Fibroblast of lung (primary cell): ENCODE measurements around the gene SAMSN1. TPM values are rescaled to one million over a fixed set of nuclear protein-coding genes. Genes with fewer than 3 reads are reported as not detected.

Experiments
- DNase-seq, 2 donors: peaks; one replicate each; pipeline versions ENCODE4 v3.0.0 to v3.0.0-alpha.2; 2010; ENCODE audit warnings: low read depth in 2 of 2
- H2AFZ ChIP-seq: 2 replicates; pipeline ENCODE4 v1.5.1; 2012; ENCODE audit warnings: low read length, control low read depth, inconsistent platforms
- H3K27ac ChIP-seq: 2 replicates; pipeline ENCODE4 v1.5.1; 2011; ENCODE audit warnings: low read length, control low read depth; ENCODE audit not compliant: insufficient read depth
- H3K27me3 ChIP-seq: 2 replicates; pipeline ENCODE4 v1.5.1; 2011; ENCODE audit warnings: mild to moderate bottlenecking, low read length; ENCODE audit not compliant: control insufficient read depth, insufficient read depth
- H3K36me3 ChIP-seq: 2 replicates; pipeline ENCODE4 v1.5.1; 2011; ENCODE audit warnings: low read length; ENCODE audit not compliant: control insufficient read depth, insufficient read depth
- H3K4me1 ChIP-seq: 2 replicates; pipeline ENCODE4 v1.5.1; 2011; ENCODE audit warnings: low read length; ENCODE audit not compliant: control insufficient read depth, insufficient read depth; ENCODE audit errors: extremely low read depth
- H3K4me2 ChIP-seq: 2 replicates; pipeline ENCODE4 v1.5.1; 2011; ENCODE audit warnings: low read length, control low read depth; ENCODE audit not compliant: insufficient read depth; ENCODE audit errors: extremely low read depth
- H3K4me3 ChIP-seq, 4 experiments: fragments of 200-600 bp in 1 of 4; sonication (generic) in 1 of 4; replicated peaks in 1 of 4; 2 replicates each; pipeline ENCODE4 v1.5.1; 2011 to 2016; ENCODE audit warnings: low read length in 4 of 4, low read depth in 3 of 4, mild to moderate bottlenecking in 3 of 4, control low read depth in 2 of 4, inconsistent platforms in 1 of 4, mixed read lengths in 1 of 4; ENCODE audit not compliant: insufficient read depth in 1 of 4; ENCODE audit errors: control extremely low read depth in 1 of 4
- H3K79me2 ChIP-seq: 2 replicates; pipeline ENCODE4 v1.5.1; 2012; ENCODE audit warnings: mild to moderate bottlenecking, low read length, inconsistent platforms; ENCODE audit not compliant: control insufficient read depth, insufficient read depth
- H3K9ac ChIP-seq: 2 replicates; pipeline ENCODE4 v1.5.1; 2011; ENCODE audit warnings: mild to moderate bottlenecking, low read length, control low read depth; ENCODE audit not compliant: insufficient read depth
- H3K9me3 ChIP-seq: 2 replicates; pipeline ENCODE4 v1.5.1; 2012; ENCODE audit warnings: low read depth, low read length; ENCODE audit not compliant: control insufficient read depth, insufficient read depth
- H4K20me1 ChIP-seq: 2 replicates; pipeline ENCODE4 v1.5.1; 2011; ENCODE audit warnings: low read length; ENCODE audit not compliant: control insufficient read depth, insufficient read depth; ENCODE audit errors: extremely low read depth
- EZH2 ChIP-seq: IDR thresholded peaks from 2 replicates; pipeline ENCODE4 v1.5.1; 2012; ENCODE audit warnings: low read length, control low read depth, mild to moderate bottlenecking; ENCODE audit errors: missing control alignments
- polyA plus RNA-seq, 2 donors: library from polyadenylated mRNA; depleted of rRNA in 1 of 2; stranded (reverse) in 1 of 2; unstranded in 1 of 2; fragments of >200 nt; gene quantifications; 2 replicates each; pipeline ENCODE4 v1.2.1, GENCODE V29; 2011 to 2012; ENCODE audit warnings: missing spikeins in 1 of 2
- total RNA-seq: library from RNA; depleted of rRNA; stranded (reverse); fragments of >200 nt; gene quantifications from 2 replicates; pipeline ENCODE4 v1.2.1, GENCODE V29; 2014
- TF ChIP-seq, protein P1 (sequence below), 2 donors: IDR thresholded peaks in 1 of 2; conservative IDR thresholded peaks in 1 of 2; 1 replicate in 1 of 2; 2 replicates in 1 of 2; pipeline ENCODE4 v1.5.1; 2011 to 2012; ENCODE audit warnings: low read length in 2 of 2, control low read depth in 1 of 2, inconsistent platforms in 1 of 2, low read depth in 1 of 2, mild to moderate bottlenecking in 1 of 2

SAMSN1 gene
- total and polyA plus RNA-seq, 2 donors (not counting 1 experiment from before 2014, with no cell fraction given) = not detected

DNA sequence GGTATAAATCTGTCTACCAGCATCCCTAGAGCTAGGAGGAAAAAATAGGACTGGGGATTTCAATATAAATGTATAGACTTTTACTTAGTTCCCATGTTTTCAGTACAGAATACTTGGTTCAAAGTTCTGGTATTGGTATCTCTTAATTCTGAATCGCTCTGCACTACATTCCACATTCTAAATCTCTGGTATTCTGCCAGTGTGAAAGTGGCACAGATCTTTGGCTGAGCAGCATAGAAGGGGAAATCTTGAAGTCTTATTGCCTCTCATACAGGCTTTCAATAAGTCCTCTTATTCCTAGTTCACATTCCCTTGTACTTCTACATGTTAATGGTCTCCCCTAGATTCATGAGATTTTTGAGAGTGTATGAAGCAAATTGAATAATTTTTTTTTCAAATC lies 89.2 kb downstream of the SAMSN1 start:
- Histone ChIP-seq H3K36me3 (no peaks in the 10 kb centered on the region), H2AFZ (no peak overlapping the region), H3K79me2 (no peaks in the 10 kb centered on the region), H3K4me2 (no peak overlapping the region), H3K9ac (no peak overlapping the region), H3K4me3 (no peak overlapping the region), H3K4me1 (no peaks in the 10 kb centered on the region), H3K27me3 (no peaks in the 10 kb centered on the region), H3K27ac (no peak overlapping the region), H3K9me3 (no peaks in the 10 kb centered on the region), H4K20me1 (no peaks in the 10 kb centered on the region)
- DNase-seq = no peak
- TF ChIP-seq, protein P1, sequence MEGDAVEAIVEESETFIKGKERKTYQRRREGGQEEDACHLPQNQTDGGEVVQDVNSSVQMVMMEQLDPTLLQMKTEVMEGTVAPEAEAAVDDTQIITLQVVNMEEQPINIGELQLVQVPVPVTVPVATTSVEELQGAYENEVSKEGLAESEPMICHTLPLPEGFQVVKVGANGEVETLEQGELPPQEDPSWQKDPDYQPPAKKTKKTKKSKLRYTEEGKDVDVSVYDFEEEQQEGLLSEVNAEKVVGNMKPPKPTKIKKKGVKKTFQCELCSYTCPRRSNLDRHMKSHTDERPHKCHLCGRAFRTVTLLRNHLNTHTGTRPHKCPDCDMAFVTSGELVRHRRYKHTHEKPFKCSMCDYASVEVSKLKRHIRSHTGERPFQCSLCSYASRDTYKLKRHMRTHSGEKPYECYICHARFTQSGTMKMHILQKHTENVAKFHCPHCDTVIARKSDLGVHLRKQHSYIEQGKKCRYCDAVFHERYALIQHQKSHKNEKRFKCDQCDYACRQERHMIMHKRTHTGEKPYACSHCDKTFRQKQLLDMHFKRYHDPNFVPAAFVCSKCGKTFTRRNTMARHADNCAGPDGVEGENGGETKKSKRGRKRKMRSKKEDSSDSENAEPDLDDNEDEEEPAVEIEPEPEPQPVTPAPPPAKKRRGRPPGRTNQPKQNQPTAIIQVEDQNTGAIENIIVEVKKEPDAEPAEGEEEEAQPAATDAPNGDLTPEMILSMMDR (conservative IDR thresholded peaks at IDR 0.05 in 1 of 2, IDR thresholded peaks at IDR 0.05 in 1 of 2; ENCODE audit: low read depth in 1 of 2, low read length in 2 of 2) = no peak
- TF ChIP-seq EZH2 = no peak

DNA sequence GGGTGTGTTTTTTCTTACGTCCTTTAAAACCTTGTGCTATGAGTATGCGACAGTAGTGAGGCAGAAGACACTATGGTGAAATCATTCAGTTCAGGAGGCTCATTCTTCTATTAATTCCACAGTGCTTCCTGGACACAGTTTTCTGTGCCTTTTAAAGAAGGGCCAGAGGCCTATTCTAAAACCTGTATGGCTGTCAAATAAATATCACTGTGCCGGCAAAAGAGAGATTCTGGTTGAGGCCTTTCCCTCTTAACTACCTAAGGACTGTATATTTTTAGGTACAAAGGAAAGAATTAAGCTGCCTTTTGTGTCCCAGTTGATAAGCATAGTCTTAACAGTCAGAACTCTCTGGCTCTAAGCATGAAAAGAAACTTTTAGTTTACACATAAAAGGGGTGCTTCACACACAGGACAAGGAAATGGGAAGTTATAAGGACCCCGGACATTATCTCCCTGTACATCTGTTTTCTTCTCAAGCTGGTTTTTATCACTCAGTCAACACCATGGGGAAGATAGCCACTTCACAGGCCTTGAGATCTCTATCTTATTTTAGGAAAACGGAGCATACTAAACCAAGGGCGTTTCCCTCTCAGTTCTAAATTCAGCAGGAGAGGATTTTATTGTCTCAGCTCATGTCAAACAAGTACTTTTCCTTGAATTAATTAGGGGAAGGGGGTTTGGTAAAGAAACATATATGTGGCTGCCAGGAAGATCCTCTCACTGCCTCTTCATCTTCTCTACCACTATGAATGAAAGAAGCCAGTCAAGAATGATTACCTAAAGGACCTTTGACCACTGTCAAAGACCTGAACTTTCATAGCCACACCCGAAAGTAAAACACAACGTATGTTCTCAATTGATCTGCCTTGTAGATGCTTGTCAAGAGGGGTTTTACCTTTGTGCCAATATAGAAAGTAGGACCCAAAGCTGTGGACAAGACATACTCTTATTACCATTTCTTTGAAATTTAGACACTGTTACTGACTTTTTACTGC lies 91.8 kb downstream of the SAMSN1 start:
- Histone ChIP-seq H3K27me3 (no peaks in the 10 kb centered on the region), H2AFZ (no peak overlapping the region), H3K27ac (no peak overlapping the region), H3K36me3 (no peaks in the 10 kb centered on the region), H4K20me1 (no peaks in the 10 kb centered on the region), H3K4me1 (no peaks in the 10 kb centered on the region), H3K79me2 (no peaks in the 10 kb centered on the region), H3K9me3 (no peaks in the 10 kb centered on the region), H3K4me3 (no peak overlapping the region), H3K9ac (no peak overlapping the region), H3K4me2 (no peak overlapping the region)
- DNase-seq = no peak
- TF ChIP-seq, protein P1 (conservative IDR thresholded peaks at IDR 0.05 in 1 of 2, IDR thresholded peaks at IDR 0.05 in 1 of 2; ENCODE audit: low read depth in 1 of 2, low read length in 2 of 2) = no peak
- TF ChIP-seq EZH2 = no peak

DNA sequence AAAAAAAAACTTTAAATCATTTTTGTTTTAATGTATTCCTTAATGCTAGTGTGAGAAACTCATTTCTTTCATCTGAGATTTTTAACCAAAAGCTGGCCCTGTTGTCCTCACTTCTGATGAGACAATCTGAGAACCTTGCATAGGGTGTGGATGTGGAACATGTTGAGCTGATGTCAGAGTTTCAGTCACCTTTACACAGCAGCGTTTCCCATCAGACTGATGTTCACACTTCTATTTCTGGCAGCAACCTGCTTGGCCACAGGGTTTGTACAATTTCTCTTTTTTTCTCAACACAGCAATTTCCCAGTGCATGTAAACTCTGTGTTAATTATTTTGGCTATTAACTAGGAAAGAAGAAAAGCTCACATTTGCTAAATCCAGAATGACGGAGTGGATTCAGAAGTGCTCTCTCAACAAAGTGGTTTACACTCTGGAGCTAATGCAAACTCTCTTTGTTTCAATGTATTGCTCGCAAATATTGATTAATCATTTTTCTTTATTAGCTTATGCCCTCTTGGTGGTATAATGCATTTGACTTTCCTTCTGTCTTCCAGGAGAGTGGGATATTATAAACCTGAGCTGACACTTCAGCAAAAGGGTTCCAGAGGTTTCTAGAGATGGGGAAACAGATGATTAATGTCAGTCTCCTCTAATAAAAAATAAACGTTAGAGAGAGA lies 92.6 kb downstream of the SAMSN1 start:
- no peaks in the 10 kb centered on the region for H3K9me3 ChIP-seq
- H3K27me3 ChIP-seq = no peaks in the 10 kb centered on the region
- TF ChIP-seq EZH2 = no peak
- TF ChIP-seq, protein P1 (conservative IDR thresholded peaks at IDR 0.05 in 1 of 2, IDR thresholded peaks at IDR 0.05 in 1 of 2; ENCODE audit: low read depth in 1 of 2, low read length in 2 of 2) = no peak
- no peaks in the 10 kb centered on the region for H4K20me1 ChIP-seq
- no peak for DNase-seq
- H3K9ac ChIP-seq = no peak overlapping the region
- H3K4me2 ChIP-seq = no peak overlapping the region
- H3K4me3 ChIP-seq = no peak overlapping the region
- H3K79me2 ChIP-seq = no peaks in the 10 kb centered on the region
- no peak overlapping the region for H3K27ac ChIP-seq
- no peaks in the 10 kb centered on the region for H3K36me3 ChIP-seq
- H2AFZ ChIP-seq = no peak overlapping the region
- no peaks in the 10 kb centered on the region for H3K4me1 ChIP-seq
